ENCODE measurements around the gene RAB5IF.

The RAB5IF gene

DNA sequence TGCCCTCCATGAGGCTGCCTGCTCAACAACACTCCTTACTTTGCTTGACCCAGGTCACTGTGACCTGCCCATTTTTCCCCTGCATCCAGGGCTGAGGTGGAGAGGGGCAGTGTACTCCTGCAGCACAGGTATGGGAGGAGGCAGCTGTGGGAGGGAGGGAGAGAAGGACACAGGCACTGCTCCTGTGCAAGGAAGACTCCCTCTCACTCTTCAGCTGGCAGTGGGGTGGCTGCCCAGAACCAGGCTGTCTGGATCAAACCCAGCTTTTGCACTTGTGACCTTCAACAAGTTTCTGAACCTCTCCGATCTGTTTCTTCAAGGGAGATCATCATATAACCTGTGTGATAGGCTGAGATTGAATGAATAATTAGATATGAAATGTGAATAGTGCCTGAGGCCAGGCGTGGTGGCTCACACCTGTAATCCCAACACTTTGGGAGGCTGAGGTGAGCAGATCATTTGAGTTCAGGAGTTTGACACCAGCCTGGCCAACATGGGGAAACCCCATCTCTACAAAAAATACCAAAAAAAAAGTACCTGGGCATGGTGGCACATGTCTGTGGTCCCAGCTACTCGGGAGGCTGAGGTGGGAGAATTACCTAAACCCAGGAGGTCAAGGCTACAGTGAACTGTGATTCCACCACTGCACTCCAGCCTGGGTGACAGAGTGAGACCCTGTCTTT, 18.1 kb upstream of the RAB5IF start:
- TF ChIP-seq, protein P1, sequence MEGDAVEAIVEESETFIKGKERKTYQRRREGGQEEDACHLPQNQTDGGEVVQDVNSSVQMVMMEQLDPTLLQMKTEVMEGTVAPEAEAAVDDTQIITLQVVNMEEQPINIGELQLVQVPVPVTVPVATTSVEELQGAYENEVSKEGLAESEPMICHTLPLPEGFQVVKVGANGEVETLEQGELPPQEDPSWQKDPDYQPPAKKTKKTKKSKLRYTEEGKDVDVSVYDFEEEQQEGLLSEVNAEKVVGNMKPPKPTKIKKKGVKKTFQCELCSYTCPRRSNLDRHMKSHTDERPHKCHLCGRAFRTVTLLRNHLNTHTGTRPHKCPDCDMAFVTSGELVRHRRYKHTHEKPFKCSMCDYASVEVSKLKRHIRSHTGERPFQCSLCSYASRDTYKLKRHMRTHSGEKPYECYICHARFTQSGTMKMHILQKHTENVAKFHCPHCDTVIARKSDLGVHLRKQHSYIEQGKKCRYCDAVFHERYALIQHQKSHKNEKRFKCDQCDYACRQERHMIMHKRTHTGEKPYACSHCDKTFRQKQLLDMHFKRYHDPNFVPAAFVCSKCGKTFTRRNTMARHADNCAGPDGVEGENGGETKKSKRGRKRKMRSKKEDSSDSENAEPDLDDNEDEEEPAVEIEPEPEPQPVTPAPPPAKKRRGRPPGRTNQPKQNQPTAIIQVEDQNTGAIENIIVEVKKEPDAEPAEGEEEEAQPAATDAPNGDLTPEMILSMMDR (IDR thresholded peaks at IDR 0.05; ENCODE audit: insufficient read depth, low read depth, low read length, missing control alignments): no peak
- H3K4me3 ChIP-seq (ENCODE audit: low read length): no peak overlapping the region
- no peak for DNase-seq (ENCODE audit: low read depth)

DNA sequence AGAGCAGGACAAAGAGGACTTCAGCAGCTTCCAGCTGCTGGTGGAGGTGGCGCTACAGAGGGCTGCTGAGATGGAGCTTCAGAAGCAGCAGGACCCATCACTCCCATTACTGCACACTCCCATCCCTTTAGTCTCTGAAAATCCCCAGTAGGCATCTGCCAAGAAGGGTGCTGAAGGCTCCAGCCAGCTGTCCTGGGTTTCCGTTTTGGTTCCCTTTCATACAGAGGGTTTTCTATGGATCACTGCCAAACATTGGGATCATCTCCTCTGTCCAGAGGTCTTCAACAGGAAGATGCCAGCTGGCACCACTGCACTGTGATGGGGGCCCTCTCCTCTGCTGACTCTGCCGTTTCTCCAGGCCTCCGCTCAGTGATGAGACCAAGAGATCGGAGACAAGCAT, 14.3 kb upstream of the RAB5IF start:
- TF ChIP-seq, protein P1 (IDR thresholded peaks at IDR 0.05; ENCODE audit: insufficient read depth, low read depth, low read length, missing control alignments): no peak
- DNase-seq (ENCODE audit: low read depth): no peak
- H3K4me3 ChIP-seq (ENCODE audit: low read length): no peak overlapping the region

DNA sequence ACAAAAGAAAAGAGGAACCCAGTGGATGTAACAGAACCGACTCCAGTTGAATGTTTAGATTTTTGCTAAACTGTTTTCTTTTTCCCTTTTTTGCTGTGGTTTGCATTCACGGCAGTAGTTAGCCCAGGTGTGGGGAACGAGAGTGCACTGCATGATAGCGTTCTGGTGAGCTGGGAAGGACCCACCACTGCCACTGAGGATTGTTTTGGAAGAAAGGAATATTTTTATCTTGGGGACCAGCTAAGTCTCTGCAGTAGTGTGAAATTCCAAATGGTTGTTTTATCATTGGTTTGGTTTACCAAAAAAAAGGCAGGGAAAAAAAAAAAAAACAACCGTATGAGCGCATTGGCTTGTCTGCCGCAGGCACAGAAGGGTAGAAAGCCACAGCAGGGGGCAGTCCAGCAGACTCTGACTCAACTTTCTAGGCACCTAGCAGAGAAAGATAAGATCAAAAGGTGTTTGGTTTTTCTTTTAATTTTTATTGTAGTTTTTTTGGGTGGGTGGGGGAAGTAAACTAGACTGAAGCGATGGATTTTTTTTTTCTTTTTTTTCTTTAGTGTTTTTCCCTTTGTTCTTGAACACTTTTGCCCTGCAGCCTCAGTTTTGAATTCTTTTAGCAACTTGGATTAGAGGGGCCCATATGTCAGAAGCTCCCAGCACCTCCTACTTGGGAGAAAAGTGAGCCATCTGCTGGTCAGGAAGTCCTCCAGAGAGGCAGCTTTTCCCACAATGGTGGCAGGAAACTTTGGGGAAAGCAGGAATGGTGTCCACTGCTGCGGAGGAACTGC, 13.5 kb upstream of the RAB5IF start:
- DNase-seq (ENCODE audit: low read depth): peak; percentile 52
- TF ChIP-seq, protein P1 (IDR thresholded peaks at IDR 0.05; ENCODE audit: insufficient read depth, low read depth, low read length, missing control alignments): peak; percentile 60
- no peak overlapping the region for H3K4me3 ChIP-seq (ENCODE audit: low read length)

DNA sequence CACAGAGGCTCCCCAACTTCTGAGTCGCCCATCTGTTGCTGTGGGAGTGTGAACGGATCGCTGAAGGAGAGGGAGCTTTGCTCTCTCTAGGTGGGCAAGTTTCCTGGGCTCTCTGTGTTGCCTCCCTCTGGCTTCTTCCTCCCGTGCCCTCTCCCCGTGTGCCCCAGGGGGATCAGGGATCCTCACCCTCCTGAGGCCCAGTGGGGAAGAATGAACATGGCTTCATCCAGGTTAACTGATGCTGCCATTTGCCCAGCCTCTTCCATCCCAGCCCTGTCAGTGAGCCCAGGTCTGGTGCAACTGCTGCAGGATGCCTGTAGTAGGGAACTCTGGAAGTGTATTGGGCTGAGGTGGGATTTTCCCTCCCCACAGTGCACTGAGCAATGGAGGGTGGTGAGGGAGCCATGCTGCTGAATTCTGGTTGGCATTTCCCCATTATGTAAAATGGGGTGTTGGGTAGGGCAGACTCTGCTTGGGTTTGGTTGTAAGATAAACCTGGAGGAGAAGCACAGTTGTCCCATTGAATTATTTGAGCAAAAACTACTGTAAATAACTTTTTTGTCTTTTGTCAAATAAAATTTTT, 12.1 kb upstream of the RAB5IF start:
- TF ChIP-seq, protein P1 (IDR thresholded peaks at IDR 0.05; ENCODE audit: insufficient read depth, low read depth, low read length, missing control alignments): no peak
- no peak for DNase-seq (ENCODE audit: low read depth)
- no peak overlapping the region for H3K4me3 ChIP-seq (ENCODE audit: low read length)

DNA sequence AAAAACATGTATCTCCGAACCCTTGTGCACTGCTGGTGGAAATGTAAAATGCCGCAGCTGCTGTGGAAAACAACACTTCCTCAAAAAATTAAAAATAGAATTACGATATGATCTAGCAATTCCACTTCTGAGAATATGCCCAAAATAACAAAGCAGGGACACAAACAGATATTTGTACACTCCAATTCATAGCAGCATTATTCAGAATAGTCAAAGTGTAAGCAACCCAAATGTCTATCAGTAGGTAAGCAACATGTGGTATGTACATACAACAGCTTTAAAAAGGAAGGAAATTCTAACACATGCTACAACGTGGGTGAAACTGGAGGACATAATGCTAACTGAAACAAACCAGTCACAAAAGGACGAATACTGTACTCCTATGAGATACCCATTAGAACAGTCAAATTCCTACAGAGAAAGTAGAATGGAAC, 5.7 kb upstream of the RAB5IF start:
- no peak for DNase-seq (ENCODE audit: low read depth)
- TF ChIP-seq, protein P1 (IDR thresholded peaks at IDR 0.05; ENCODE audit: insufficient read depth, low read depth, low read length, missing control alignments): no peak
- H3K4me3 ChIP-seq (ENCODE audit: low read length): no peak overlapping the region

DNA sequence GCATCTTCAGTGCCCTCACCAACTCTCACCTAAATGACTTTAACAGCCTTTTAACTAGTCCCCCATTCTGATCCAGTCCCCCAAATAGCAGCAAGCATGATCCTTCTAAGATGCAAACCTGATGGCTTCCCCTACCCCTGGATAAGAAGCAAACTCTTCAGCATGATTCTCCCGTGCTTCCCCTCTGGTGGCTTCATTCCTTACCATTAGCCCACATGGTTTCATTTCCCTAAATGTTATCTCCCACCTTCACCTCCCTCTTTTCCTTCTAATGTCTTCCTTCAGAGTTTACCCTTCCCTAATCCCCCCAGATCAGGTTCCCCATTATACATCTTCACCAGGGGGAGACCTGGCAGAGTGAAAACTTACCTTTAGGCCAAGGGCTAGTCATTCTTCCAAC, 4.0 kb upstream of the RAB5IF start:
- H3K4me3 ChIP-seq (ENCODE audit: low read length): no peak overlapping the region
- TF ChIP-seq, protein P1 (IDR thresholded peaks at IDR 0.05; ENCODE audit: insufficient read depth, low read depth, low read length, missing control alignments): no peak
- no peak for DNase-seq (ENCODE audit: low read depth)
